H1 (cell line): ENCODE data around the gene USB1.
A peak's percentile ranks its signal among the peaks of the same experiment; 100 is the strongest.

Experiments
- ATF2 ChIP-seq: IDR thresholded peaks from 2 replicates; pipeline ENCODE4 v1.6.1; 2012; ENCODE audit warnings: low read length, inconsistent platforms
- CEBPB ChIP-seq: IDR thresholded peaks from 2 replicates; pipeline ENCODE4 v1.6.1; 2012; ENCODE audit warnings: low read depth, low read length
- CHD1 ChIP-seq: IDR thresholded peaks from 2 replicates; pipeline ENCODE4 v1.6.1; 2012; ENCODE audit warnings: low read depth, low read length, improper control_type of control experiment
- CTCF ChIP-seq, 3 experiments: IDR thresholded peaks; 1 replicate in 2 of 3; 2 replicates in 1 of 3; pipeline versions ENCODE4 v1.5.1 to v1.6.1; 2011; ENCODE audit warnings: low read length in 3 of 3, mild to moderate bottlenecking in 3 of 3, inconsistent platforms in 2 of 3, low read depth in 1 of 3, moderate library complexity in 1 of 3; ENCODE audit not compliant: insufficient read depth in 1 of 3; ENCODE audit errors: control extremely low read depth in 1 of 3
- EGR1 ChIP-seq: IDR thresholded peaks from 2 replicates; pipeline ENCODE4 v1.6.1; 2011; ENCODE audit warnings: low read depth, low read length, borderline replicate concordance
- EZH2 ChIP-seq: fragments of 200-600 bp; sonication (generic); IDR thresholded peaks from 2 replicates; pipeline ENCODE4 v1.7.1; 2012; ENCODE audit warnings: low read depth, mild to moderate bottlenecking, moderate library complexity, low read length, inconsistent platforms; ENCODE audit not compliant: severe bottlenecking
- POLR2A ChIP-seq, 2 experiments: IDR thresholded peaks; 1 replicate in 1 of 2; 2 replicates in 1 of 2; pipeline ENCODE4 v1.6.1; 2011; ENCODE audit warnings: low read depth in 2 of 2, low read length in 2 of 2, mild to moderate bottlenecking in 2 of 2; ENCODE audit errors: control extremely low read depth in 1 of 2
- POLR2AphosphoS5 ChIP-seq: IDR thresholded peaks from 2 replicates; pipeline ENCODE4 v1.6.1; 2011; ENCODE audit warnings: low read depth, low read length

GRCh38 chr16:58026705-58027160 is 25.5 kb downstream of the USB1 start:
- no peak for TF ChIP-seq POLR2AphosphoS5
- peak in 1 of 3 experiments; percentile 0; a peak in 1 of 4 replicates for TF ChIP-seq CTCF (IDR thresholded peaks at IDR 0.05; ENCODE audit: control extremely low read depth in 1 of 3, insufficient read depth in 1 of 3, low read depth in 1 of 3, low read length in 3 of 3)
- no peak for TF ChIP-seq EGR1
- TF ChIP-seq CHD1 = no peak
- no peak for TF ChIP-seq CEBPB
- no peak for TF ChIP-seq POLR2A (IDR thresholded peaks at IDR 0.05; ENCODE audit: control extremely low read depth in 1 of 2, low read depth in 2 of 2, low read length in 2 of 2)
- TF ChIP-seq EZH2 = no peak
- no peak for TF ChIP-seq ATF2
